ENCODE data around the gene VAV2. TPM values are rescaled to one million over a fixed set of nuclear protein-coding genes. Genes with fewer than 3 reads are reported as not detected.
"Not testable (repeated sequence)": the region's sequence is repeated elsewhere in the genome, so short reads cannot be mapped to it uniquely, and the experiment has no call there.

VAV2 gene
- total RNA-seq, 1 donor: 13.4 TPM

- no peak overlapping the region for H3K4me3 ChIP-seq (ENCODE audit: low read depth, low read length)
- TF ChIP-seq CTCF (IDR thresholded peaks at IDR 0.05; ENCODE audit: insufficient read depth, low read depth, low read length): no peak
- no peak for DNase-seq (ENCODE audit: low read depth)
Measured at GRCh38 chr9:133750982-133751649, 241.0 kb downstream of the VAV2 start.

- H3K4me3 ChIP-seq (ENCODE audit: low read depth, low read length): no peak overlapping the region
- TF ChIP-seq CTCF (IDR thresholded peaks at IDR 0.05; ENCODE audit: insufficient read depth, low read depth, low read length): no peak
- DNase-seq (ENCODE audit: low read depth): peak; percentile 37
Measured at GRCh38 chr9:133747309-133747708, 244.8 kb downstream of the VAV2 start.

- not testable (repeated sequence) for DNase-seq (ENCODE audit: low read depth); H3K4me3 ChIP-seq (ENCODE audit: low read depth, low read length)
Measured at GRCh38 chr9:133744528-133744927, 247.6 kb downstream of the VAV2 start.

GRCh38 chr9:133742849-133743444 is 249.2 kb downstream of the VAV2 start:
- TF ChIP-seq CTCF (IDR thresholded peaks at IDR 0.05; ENCODE audit: insufficient read depth, low read depth, low read length): peak; percentile 99
- H3K4me3 ChIP-seq (ENCODE audit: low read depth, low read length): no peak overlapping the region
- DNase-seq (ENCODE audit: low read depth): peak; percentile 74

GRCh38 chr9:133742251-133742650 is 249.9 kb downstream of the VAV2 start:
- no peak for DNase-seq (ENCODE audit: low read depth)
- no peak for TF ChIP-seq CTCF (IDR thresholded peaks at IDR 0.05; ENCODE audit: insufficient read depth, low read depth, low read length)
- no peak overlapping the region for H3K4me3 ChIP-seq (ENCODE audit: low read depth, low read length)

- DNase-seq (ENCODE audit: low read depth): no peak
- no peak overlapping the region for H3K4me3 ChIP-seq (ENCODE audit: low read depth, low read length)
- TF ChIP-seq CTCF (IDR thresholded peaks at IDR 0.05; ENCODE audit: insufficient read depth, low read depth, low read length): no peak
Measured at GRCh38 chr9:133741716-133742115, 250.4 kb downstream of the VAV2 start.

GRCh38 chr9:133740911-133741310 is 251.2 kb downstream of the VAV2 start:
- no peak for TF ChIP-seq CTCF (IDR thresholded peaks at IDR 0.05; ENCODE audit: insufficient read depth, low read depth, low read length)
- DNase-seq (ENCODE audit: low read depth): no peak
- H3K4me3 ChIP-seq (ENCODE audit: low read depth, low read length): no peak overlapping the region

Measured in fibroblast of villous mesenchyme (primary cell).